ENCODE data around the gene SCYL1. TPM values are rescaled to one million over a fixed set of nuclear protein-coding genes. Genes with fewer than 3 reads are reported as not detected.

Gene SCYL1
- total RNA-seq, 2 donors from 2014 or later = 59.2 to 84.1 TPM

DNA sequence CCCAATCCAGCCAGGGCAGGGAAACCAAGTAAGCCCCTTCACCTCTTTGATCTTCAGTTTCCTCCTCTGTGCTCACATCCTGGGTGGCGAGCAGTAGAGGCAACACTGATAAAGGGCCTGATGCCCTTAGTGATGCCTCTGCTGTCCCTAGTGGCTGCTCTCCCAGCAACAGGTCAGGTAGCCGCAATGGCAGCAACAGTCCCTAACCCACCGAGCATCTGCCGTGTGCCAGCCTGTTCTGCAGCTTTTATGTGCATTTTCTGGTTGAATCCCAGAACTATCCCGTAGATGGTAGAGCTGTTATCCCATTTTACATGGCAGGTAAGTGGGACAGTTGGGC is 5.2 kb downstream of the SCYL1 start:
- Histone ChIP-seq H3K9ac (ENCODE audit: low read depth in 2 of 2, low read length in 2 of 2) (no peak overlapping the region), H3K4me1 (peaks cover 10% of the 10 kb centered on the region), H3K27ac (no peak overlapping the region), H3K27me3 (no peaks in the 10 kb centered on the region), H3K36me3 (peaks cover 18% of the 10 kb centered on the region), H3K9me3 (no peaks in the 10 kb centered on the region), H3K4me3 (no peak overlapping the region)
- TF ChIP-seq, protein P1, sequence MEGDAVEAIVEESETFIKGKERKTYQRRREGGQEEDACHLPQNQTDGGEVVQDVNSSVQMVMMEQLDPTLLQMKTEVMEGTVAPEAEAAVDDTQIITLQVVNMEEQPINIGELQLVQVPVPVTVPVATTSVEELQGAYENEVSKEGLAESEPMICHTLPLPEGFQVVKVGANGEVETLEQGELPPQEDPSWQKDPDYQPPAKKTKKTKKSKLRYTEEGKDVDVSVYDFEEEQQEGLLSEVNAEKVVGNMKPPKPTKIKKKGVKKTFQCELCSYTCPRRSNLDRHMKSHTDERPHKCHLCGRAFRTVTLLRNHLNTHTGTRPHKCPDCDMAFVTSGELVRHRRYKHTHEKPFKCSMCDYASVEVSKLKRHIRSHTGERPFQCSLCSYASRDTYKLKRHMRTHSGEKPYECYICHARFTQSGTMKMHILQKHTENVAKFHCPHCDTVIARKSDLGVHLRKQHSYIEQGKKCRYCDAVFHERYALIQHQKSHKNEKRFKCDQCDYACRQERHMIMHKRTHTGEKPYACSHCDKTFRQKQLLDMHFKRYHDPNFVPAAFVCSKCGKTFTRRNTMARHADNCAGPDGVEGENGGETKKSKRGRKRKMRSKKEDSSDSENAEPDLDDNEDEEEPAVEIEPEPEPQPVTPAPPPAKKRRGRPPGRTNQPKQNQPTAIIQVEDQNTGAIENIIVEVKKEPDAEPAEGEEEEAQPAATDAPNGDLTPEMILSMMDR (IDR thresholded peaks at IDR 0.05) = no peak
- intact Hi-C loops (cut with DNase I) = no loop called here
- no peak for DNase-seq

- H3K4me1 ChIP-seq = no peaks in the 10 kb centered on the region
- H3K9ac ChIP-seq (ENCODE audit: low read depth in 2 of 2, low read length in 2 of 2) = no peak overlapping the region
- peaks cover 22% of the 10 kb centered on the region for H3K36me3 ChIP-seq
- TF ChIP-seq, protein P1 (IDR thresholded peaks at IDR 0.05) = no peak
- H3K27me3 ChIP-seq = no peaks in the 10 kb centered on the region
- intact Hi-C loops (cut with DNase I) = no loop called here
- DNase-seq = no peak
- no peaks in the 10 kb centered on the region for H3K9me3 ChIP-seq
- no peak overlapping the region for H3K4me3 ChIP-seq
- H3K27ac ChIP-seq = no peak overlapping the region
Observed at GRCh38 chr11:65532388-65533064, 7.6 kb downstream of the SCYL1 start.

GRCh38 chr11:65535102-65535501 is 10.2 kb downstream of the SCYL1 start:
- peaks cover 5% of the 10 kb centered on the region for H3K4me1 ChIP-seq
- H3K27ac ChIP-seq = no peak overlapping the region
- H3K36me3 ChIP-seq = peaks cover 22% of the 10 kb centered on the region
- intact Hi-C loops (cut with DNase I) = no loop called here
- no peak overlapping the region for H3K9ac ChIP-seq (ENCODE audit: low read depth in 2 of 2, low read length in 2 of 2)
- no peaks in the 10 kb centered on the region for H3K27me3 ChIP-seq
- no peak for DNase-seq
- no peak overlapping the region for H3K4me3 ChIP-seq
- TF ChIP-seq, protein P1 (IDR thresholded peaks at IDR 0.05) = no peak
- no peaks in the 10 kb centered on the region for H3K9me3 ChIP-seq

DNA sequence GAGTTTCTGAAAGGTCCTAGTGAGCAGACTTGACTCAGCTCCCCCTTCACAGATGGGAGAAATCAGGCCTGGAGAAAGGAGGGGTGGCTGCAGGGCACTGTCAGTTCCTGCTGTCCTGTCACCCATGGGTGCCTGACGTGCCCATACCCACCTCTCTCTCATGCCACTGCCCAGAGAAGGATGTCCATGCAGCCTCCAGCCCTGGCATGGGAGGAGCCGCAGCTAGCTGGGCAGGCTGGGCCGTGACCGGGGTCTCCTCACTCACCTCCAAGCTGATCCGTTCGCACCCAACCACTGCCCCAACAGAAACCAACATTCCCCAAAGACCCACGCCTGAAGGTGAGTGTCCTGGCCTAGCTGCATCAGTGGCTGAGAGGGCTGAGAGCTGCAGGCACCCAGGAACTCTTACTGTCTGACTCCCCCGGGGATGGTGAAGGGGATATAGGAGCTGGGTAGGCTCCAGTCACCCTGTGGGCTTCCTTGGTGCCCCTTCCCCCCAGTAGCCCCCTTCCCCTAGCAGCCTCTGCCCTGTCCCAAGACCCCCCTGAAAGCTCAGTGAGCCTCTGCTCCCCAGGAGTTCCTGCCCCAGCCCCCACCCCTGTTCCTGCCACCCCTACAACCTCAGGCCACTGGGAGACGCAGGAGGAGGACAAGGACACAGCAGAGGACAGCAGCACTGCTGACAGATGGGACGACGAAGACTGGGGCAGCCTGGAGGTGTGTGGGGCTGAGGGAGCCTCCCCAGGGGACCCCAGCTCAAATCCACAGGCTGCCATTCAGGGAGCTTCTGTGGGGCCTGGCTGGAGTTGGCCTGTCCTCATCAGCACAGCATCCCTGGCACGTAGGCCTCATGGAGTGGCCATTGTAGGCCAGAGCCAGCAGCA is 11.8 kb downstream of the SCYL1 start:
- Histone ChIP-seq H3K4me3 (no peak overlapping the region), H3K27me3 (no peaks in the 10 kb centered on the region), H3K27ac (no peak overlapping the region), H3K4me1 (peaks cover 8% of the 10 kb centered on the region), H3K9ac (ENCODE audit: low read depth in 2 of 2, low read length in 2 of 2) (no peak overlapping the region), H3K36me3 (peaks cover 17% of the 10 kb centered on the region), H3K9me3 (no peaks in the 10 kb centered on the region)
- TF ChIP-seq, protein P1 (IDR thresholded peaks at IDR 0.05) = no peak
- no peak for DNase-seq
- intact Hi-C loops (cut with DNase I) = no loop called here

DNA sequence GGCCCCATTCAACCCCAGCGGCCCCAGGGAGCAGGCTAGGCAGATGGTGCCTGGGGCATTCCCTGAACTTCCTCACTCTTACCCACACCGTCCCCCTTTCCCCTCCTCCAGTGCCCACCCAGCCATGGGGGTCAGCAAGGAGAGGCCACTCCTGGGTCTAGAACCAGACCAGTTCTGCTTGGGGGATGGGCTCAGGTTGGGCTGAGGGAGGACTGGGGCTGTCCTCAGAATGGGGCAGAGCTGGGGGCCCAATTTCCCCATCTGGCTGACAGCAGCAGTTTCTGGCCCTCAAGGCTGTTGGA is 12.4 kb downstream of the SCYL1 start:
- Histone ChIP-seq H3K4me1 (peaks cover 8% of the 10 kb centered on the region), H3K27ac (no peak overlapping the region), H3K9me3 (no peaks in the 10 kb centered on the region), H3K36me3 (peaks cover 16% of the 10 kb centered on the region), H3K9ac (ENCODE audit: low read depth in 2 of 2, low read length in 2 of 2) (no peak overlapping the region), H3K4me3 (no peak overlapping the region), H3K27me3 (no peaks in the 10 kb centered on the region)
- TF ChIP-seq, protein P1 (IDR thresholded peaks at IDR 0.05) = no peak
- intact Hi-C loops (cut with DNase I) = no loop called here
- no peak for DNase-seq

All from colonic mucosa (tissue), 4 donors.